GM12874 (cell line): ENCODE data around the gene HSD17B8.

Experiments used
- TF ChIP-seq, protein P1 (sequence below): IDR thresholded peaks from 2 replicates; pipeline ENCODE4 v1.5.1; 2011; ENCODE audit warnings: low read depth, mild to moderate bottlenecking, control low read depth, low read length, moderate library complexity; ENCODE audit not compliant: insufficient read depth

The HSD17B8 gene

DNA sequence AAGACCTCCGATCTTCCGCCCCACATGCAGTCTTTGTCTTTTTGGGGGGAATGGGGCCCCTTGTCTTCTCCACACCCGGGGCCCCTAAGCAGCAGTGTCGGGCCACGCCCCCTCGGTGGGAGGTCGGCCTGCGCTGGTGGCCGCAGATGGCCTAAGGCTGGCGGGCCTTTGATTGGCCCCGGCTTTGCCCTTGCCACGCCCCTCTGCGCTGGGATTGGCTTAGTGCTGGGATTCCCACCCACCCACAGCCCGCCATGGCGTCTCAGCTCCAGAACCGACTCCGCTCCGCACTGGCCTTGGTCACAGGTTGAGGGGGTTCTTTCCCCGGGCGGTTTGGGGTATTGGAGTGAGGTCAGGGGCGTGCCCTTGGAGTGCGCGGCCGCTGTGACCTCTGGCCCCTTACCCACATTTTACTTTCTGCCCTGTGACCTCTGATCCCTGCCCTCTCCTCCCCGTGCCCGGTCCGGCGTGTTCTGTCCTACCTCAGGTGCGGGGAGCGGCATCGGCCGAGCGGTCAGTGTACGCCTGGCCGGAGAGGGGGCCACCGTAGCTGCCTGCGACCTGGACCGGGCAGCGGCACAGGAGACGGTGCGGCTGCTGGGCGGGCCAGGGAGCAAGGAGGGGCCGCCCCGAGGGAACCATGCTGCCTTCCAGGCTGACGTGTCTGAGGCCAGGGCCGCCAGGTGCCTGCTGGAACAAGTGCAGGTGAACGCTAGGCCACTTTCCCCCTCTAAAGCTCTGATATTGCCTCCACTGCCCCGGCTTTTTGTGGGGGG, at the start of gene HSD17B8:
TSS of gene HSD17B8 (plus strand) at position 241 of the 776 bp plus-strand sequence. CDS start at position 255, 14 bp downstream.
- TF ChIP-seq, protein P1, sequence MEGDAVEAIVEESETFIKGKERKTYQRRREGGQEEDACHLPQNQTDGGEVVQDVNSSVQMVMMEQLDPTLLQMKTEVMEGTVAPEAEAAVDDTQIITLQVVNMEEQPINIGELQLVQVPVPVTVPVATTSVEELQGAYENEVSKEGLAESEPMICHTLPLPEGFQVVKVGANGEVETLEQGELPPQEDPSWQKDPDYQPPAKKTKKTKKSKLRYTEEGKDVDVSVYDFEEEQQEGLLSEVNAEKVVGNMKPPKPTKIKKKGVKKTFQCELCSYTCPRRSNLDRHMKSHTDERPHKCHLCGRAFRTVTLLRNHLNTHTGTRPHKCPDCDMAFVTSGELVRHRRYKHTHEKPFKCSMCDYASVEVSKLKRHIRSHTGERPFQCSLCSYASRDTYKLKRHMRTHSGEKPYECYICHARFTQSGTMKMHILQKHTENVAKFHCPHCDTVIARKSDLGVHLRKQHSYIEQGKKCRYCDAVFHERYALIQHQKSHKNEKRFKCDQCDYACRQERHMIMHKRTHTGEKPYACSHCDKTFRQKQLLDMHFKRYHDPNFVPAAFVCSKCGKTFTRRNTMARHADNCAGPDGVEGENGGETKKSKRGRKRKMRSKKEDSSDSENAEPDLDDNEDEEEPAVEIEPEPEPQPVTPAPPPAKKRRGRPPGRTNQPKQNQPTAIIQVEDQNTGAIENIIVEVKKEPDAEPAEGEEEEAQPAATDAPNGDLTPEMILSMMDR = no peak

DNA sequence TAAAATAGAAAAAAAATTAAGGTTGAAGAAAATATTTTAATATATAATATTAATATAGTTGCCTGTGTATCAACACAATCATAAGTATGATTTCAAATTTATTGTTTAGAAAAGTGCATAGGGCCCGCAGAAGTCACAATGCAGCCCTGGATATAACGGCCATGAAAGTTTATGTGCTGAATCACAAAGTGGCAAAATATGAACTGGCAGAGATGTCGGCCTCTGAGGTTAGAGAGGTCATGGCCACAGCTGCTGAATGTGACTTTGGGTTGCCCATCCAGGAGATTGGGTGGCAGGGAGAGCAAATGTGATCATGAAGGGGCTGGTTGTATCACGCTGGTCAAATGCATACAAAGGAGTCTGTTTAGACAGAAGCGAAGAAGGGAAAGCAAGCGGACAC, 47.9 kb upstream of the HSD17B8 start:
- TF ChIP-seq, protein P1 = no peak

DNA sequence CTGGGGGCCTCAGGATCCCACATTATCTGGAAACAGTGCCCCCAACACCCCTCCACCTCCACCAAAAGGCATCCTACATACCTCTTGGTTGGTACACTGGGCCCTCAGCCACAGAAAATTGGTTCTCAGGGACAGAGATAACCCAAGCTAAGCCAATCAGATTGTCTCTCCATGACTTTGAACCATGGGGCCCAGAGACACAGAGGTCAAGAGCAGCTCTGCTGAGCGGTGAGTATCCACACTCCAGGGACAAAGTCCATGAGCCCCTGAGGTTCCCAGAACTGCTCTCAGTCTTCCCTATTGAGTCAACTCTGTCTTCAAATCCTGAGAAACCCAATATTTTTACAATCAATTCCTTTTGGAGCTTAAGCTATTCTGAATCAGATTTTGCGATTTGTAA, 47.5 kb upstream of the HSD17B8 start:
- TF ChIP-seq, protein P1 = no peak

DNA sequence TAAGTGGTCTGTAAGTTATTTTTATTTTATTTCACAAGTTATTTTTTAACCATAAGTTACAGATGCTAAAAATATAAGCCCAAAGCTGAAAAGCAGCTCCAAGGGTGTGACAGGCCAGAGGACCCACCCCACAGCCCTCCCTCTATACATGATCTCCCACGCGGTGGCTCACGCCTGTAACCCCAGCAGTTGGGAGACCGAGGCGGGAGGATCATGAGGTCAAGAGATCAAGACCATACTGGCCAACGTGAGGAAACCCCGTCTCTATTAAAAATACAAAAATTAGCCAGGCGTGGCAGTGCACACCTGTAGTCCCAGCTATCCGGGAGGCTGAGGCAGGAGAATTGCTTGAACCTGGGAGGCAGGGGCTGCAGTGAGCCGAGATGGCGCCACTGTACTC, 44.4 kb upstream of the HSD17B8 start:
- TF ChIP-seq, protein P1 = no peak

DNA sequence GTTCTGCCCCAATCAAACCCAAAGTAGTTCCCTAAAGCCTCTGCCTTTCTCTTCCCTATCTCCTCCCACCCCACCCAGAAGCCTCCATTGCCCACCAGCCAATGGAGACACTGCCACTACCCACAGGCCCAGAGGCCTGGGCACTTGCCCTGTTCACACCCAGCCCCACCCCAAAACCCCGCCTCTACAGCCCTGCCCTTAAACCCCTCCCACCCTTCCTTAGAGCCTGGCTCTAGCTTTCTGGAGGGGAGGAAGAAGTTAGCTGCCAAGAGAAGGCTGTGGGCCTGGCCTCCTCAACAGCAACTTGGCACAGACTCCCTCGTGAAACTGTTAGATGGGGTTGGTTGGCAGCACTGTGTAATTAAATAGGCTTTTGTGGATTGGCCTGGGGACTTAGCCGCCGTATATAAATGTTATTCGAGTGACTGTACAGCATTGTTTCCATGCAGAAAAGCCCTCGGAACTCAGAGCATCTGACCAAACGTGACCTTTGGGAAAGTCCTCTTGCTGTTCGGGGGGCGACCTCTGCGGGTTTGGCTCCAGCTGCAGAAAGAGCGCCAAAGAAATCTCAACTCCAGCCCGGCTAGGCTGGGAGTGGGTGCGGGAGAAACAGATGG, 43.6 kb upstream of the HSD17B8 start:
- TF ChIP-seq, protein P1 = no peak

DNA sequence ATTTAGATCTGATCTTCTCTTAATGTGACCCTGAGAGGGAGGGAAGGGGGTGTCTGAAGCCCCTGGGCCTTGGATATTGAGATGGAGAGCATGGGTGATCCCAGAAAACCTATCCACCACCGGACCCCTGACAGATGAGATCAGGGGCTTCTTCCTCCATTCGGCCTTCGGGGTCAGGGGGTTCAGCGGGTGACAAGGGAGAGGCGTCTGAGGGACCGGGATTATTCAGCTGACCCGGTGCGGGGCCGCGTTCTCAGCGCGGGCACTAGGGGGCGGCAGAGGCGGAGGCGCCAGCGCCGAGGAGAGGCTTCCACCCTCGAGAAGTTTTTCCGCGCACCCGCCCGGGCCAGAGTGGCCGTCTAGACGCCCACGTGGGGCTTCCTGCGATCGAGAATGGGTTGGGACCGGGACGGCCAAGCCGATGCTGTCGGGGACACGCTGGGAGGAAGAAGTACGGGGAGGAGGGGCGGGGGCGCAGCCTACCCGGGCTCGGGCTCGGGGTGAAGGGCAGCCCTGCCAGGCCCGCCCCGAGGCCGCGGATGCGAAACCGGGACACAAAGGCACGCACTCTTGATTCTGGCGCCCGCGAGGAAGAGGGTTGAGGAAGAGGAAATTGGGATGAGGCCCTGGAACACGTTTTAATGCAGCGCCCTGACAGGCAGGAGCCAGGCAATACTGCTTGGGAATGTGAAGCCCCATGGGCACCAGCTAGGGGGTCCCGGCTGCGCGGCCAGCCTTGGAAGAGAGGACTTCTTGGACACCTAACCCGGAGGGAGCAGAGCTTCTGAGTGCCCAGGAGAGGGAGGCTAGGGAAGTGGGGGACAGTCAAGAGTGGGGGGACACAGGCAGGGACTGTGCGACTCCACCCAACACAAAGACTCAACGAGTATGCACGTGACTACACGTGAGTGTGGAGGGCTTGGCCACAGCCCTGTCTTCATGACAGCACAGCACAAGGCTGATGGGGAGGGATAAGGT, 42.8 kb upstream of the HSD17B8 start:
- TF ChIP-seq, protein P1 = peak; percentile 98

DNA sequence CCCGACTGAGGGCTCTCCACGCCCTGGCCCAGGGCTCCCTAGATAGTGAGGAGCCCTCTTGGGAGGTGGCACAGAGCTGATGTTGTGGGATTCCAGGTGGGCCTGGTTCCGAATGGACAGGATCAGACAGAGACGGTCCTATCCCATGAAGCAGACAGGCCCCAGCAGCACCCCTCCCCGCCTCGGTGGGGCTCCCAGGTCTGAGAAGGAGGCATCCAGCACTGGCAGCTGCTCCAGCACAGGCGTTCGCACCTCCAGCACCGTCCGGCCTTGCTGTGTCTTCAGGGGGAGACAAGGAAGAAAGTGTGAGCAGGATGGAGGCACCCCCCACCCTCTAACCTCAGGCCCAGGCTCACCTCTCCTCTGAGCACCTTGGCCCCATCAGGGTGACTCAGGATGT, 40.9 kb upstream of the HSD17B8 start:
- TF ChIP-seq, protein P1 = no peak
